ENCODE measurements around the gene NCK2.

The NCK2 gene

GRCh38 chr2:105733875-105734274 is 10.8 kb upstream of the NCK2 start:
- peak overlapping the region; percentile 84 for H3K27ac ChIP-seq
- no peak for DNase-seq (ENCODE audit: low spot score)
- TF ChIP-seq CTCF (conservative IDR thresholded peaks at IDR 0.05; ENCODE audit: low read depth), result no peak
- CTCF ChIA-PET, result no interaction called here
- POLR2A ChIA-PET (ENCODE audit: low non-redundant PET), result no interaction called here

DNA sequence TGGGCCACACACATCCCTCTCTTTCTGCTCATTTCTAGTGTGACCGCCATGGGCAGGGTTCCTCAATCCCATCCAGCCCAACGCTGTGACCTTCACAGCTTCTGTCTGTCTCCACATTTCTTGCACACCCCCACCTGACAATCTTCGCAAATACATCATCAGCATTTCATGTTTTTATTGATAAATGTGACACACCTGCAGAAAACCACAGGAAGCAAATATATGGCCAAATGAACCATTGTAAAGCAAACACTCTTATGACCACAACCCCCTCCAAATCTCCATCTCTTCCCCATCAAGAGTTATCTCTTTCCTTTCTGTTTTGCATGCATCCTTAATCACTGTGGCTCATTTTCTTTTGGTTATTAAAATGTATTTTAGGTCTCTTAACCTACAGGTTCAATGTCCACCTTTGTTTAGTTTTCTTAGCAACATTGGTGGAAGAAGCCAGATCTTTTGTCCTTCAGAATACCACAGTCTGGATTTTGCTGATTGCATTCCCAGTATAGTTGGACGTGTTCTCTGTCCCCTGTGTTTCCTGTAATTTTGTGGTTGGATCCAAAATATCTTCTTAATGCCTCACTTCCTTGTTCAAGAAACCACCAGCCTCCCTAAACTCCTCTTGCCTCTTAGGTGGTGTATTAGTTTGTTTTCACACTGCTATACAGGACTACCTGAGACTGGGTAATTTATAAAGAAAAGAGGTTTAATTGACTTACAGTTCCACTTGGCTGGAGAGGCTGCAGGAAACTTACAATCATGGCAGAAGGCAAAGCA is 9.8 kb upstream of the NCK2 start:
- peak overlapping the region; percentile 87 for H3K27ac ChIP-seq
- ChIA-PET POLR2A (ENCODE audit: low non-redundant PET) (no interaction called here), CTCF (no interaction called here)
- TF ChIP-seq CTCF (conservative IDR thresholded peaks at IDR 0.05; ENCODE audit: low read depth), result no peak
- DNase-seq (ENCODE audit: low spot score), result no peak

- no peak for DNase-seq (ENCODE audit: low spot score)
- CTCF ChIA-PET, result no interaction called here
- H3K27ac ChIP-seq, result peak overlapping the region; percentile 87
- TF ChIP-seq CTCF (conservative IDR thresholded peaks at IDR 0.05; ENCODE audit: low read depth), result no peak
- POLR2A ChIA-PET (ENCODE audit: low non-redundant PET), result no interaction called here
These were observed 8.6 kb upstream of the NCK2 start for GRCh38 chr2:105736145-105736544.

DNA sequence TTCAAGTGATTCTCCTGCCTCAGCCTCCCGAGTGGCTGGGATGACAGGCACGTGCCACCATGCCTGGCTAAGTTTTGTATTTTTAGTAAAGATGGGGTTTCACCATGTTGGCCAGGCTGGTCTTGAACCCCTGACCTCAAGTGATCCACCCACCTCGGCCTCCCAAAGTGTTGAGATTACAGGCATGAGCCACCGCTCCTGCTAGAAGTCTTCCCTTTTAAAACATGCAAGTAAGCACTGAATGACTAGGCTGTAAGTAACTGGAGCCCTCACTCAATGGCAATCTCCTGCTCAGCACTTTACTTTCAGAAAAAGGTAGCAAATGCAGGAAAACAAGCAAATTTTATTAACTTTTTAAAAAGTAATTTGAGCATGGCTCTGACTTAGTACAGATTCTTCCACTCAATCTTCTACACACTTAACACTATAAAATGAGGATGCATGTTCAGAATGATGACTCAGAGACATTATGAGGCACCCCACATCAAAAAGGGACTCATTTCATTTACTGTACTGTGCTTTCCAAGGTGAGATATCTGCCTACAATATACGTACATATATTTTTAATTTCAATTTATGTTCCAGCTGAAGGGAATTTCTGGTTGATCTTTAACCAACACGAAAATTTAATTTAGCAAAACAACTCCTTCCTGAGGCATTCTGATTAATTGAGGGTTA is 6.6 kb upstream of the NCK2 start:
- no peak for DNase-seq (ENCODE audit: low spot score)
- H3K27ac ChIP-seq, result peak overlapping the region; percentile 33; the same call in 1 of the 2 replicates
- TF ChIP-seq CTCF (conservative IDR thresholded peaks at IDR 0.05; ENCODE audit: low read depth), result no peak
- CTCF ChIA-PET, result interaction anchor here (0.5 kb wide), 1 partner anchor 326 kb away, joined by 3 read pairs; no protein-coding TSS in a partner anchor
- POLR2A ChIA-PET (ENCODE audit: low non-redundant PET), result no interaction called here

- POLR2A ChIA-PET (ENCODE audit: low non-redundant PET), result no interaction called here
- CTCF ChIA-PET, result no interaction called here
- TF ChIP-seq CTCF (conservative IDR thresholded peaks at IDR 0.05; ENCODE audit: low read depth), result no peak
- no peak overlapping the region for H3K27ac ChIP-seq
- no peak for DNase-seq (ENCODE audit: low spot score)
These were observed 6.0 kb upstream of the NCK2 start for GRCh38 chr2:105738658-105739241.

DNA sequence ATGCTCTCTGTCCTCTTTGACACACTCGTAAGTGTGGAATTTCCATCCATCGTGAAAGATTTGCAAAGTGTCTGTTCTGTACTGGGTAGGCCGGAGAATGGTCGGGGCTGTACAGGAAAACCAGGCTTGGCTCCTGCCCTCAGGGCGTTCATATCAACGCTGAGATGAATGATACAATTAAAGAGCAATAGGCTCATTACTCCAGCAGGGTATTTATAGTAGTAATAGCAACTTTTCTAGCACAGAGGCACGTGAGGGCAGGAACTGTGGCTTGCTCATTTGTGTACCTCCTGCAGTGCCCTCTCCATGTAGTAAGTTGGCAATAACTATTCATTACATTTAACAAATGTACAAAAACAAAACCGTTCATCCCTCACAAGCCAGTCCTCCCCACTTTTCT is 5.3 kb upstream of the NCK2 start:
- no peak overlapping the region for H3K27ac ChIP-seq
- CTCF ChIA-PET, result no interaction called here
- DNase-seq (ENCODE audit: low spot score), result no peak
- POLR2A ChIA-PET (ENCODE audit: low non-redundant PET), result no interaction called here
- no peak for TF ChIP-seq CTCF (conservative IDR thresholded peaks at IDR 0.05; ENCODE audit: low read depth)
